Karpas-422 (cell line): Measurements from ENCODE around the gene HES6. TPM values are rescaled to one million over a fixed set of nuclear protein-coding genes. Genes with fewer than 3 reads are reported as not detected.

Source experiments
- DNase-seq: peaks from one replicate; pipeline ENCODE4 v3.0.0-alpha.2; 2015
- H2AFZ ChIP-seq: fragments of 200-600 bp; sonication (generic); 2 replicates; pipeline ENCODE4 v1.6.1; 2014; ENCODE audit warnings: antibody characterized with exemption, low read length, mixed read lengths
- H3K27ac ChIP-seq: fragments of 200-600 bp; sonication (generic); 2 replicates; pipeline ENCODE4 v1.5.1; 2014; ENCODE audit warnings: mild to moderate bottlenecking, low read length, moderate library complexity
- H3K27me3 ChIP-seq: fragments of 200-600 bp; sonication (generic); 2 replicates; pipeline ENCODE4 v1.6.1; 2014; ENCODE audit warnings: low read length, mixed read lengths
- H3K36me3 ChIP-seq: fragments of 200-600 bp; sonication (generic); 2 replicates; pipeline ENCODE4 v1.6.1; 2014; ENCODE audit warnings: low read length, mixed read lengths; ENCODE audit not compliant: insufficient read depth
- H3K4me1 ChIP-seq: fragments of 200-600 bp; sonication (generic); 2 replicates; pipeline ENCODE4 v1.6.1; 2014; ENCODE audit warnings: mild to moderate bottlenecking, low read length, mixed read lengths
- H3K4me2 ChIP-seq: fragments of 200-600 bp; sonication (generic); 2 replicates; pipeline ENCODE4 v1.6.1; 2014; ENCODE audit warnings: low read length, low read depth, mild to moderate bottlenecking; ENCODE audit not compliant: poor library complexity, severe bottlenecking
- H3K4me3 ChIP-seq: fragments of 200-600 bp; sonication (generic); 2 replicates; pipeline ENCODE4 v1.5.1; 2014; ENCODE audit warnings: mild to moderate bottlenecking, antibody characterized with exemption, low read length, mixed read lengths
- H3K79me2 ChIP-seq: fragments of 200-600 bp; sonication (generic); 2 replicates; pipeline ENCODE4 v1.6.1; 2014; ENCODE audit warnings: mild to moderate bottlenecking, low read length, mixed read lengths
- H3K9ac ChIP-seq: fragments of 200-600 bp; sonication (generic); 2 replicates; pipeline ENCODE4 v1.6.0; 2014; ENCODE audit warnings: low read length
- H3K9me2 ChIP-seq: fragments of 200-600 bp; sonication (generic), shearing (Covaris generic); replicated peaks from 2 replicates; pipeline ENCODE4 v1.6.0; 2014; ENCODE audit warnings: mild to moderate bottlenecking, low read length, moderate library complexity; ENCODE audit not compliant: insufficient read depth
- H3K9me3 ChIP-seq: fragments of 300-700, 200-600 bp; sonication (generic); 2 replicates; pipeline ENCODE4 v1.6.1; 2014; ENCODE audit warnings: low read length, mixed read lengths
- H4K20me1 ChIP-seq: fragments of 200-600 bp; sonication (generic); 2 replicates; pipeline ENCODE4 v1.6.1; 2014; ENCODE audit warnings: mild to moderate bottlenecking, antibody characterized with exemption, low read length, low read depth; ENCODE audit not compliant: insufficient read depth
- total RNA-seq: library from RNA; depleted of rRNA; stranded (reverse); fragments of >200 nt; shearing (Covaris generic); gene quantifications from 2 replicates; pipeline ENCODE4 v1.2.3, GENCODE V29; 2014; ENCODE audit warnings: low replicate concordance; rRNA removed

The HES6 gene
- total RNA-seq, 1 experiment from 2014 or later = 3.3 TPM

DNA sequence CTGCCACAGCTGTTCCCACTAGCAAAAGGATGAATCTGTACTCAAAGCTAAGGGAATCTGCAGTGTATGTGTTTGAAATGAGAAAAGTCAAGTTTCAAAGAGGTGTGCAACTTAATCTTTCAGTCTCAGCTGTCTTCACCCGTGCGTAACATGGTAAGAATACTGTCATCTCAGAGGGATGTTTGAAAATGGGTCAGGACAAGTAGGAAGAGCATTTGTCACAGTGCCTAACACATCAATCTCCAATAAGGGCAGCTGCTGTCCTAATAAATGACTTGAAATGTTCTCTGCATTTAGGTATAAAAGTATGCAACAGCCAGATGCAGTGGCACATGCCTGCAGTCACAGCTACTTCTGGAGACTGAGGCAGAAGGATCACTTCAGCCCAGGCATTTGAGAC lies 49.4 kb downstream of the HES6 start:
- H3K79me2 ChIP-seq = peaks cover 26% of the 10 kb centered on the region
- no peak overlapping the region for H3K4me3 ChIP-seq
- no peaks in the 10 kb centered on the region for H3K4me1 ChIP-seq
- no peak overlapping the region for H2AFZ ChIP-seq
- DNase-seq = no peak
- H3K9me3 ChIP-seq = no peaks in the 10 kb centered on the region
- no peak overlapping the region for H3K9ac ChIP-seq
- no peak overlapping the region for H3K4me2 ChIP-seq
- no peaks in the 10 kb centered on the region for H3K9me2 ChIP-seq
- no peak overlapping the region for H3K27ac ChIP-seq
- peaks cover 4% of the 10 kb centered on the region for H4K20me1 ChIP-seq
- peaks cover 48% of the 10 kb centered on the region for H3K36me3 ChIP-seq
- no peaks in the 10 kb centered on the region for H3K27me3 ChIP-seq

Other genes with a start within 250 kb of the HES6 start
- gene SCLY, start 179.0 kb downstream of the HES6 start, total RNA-seq = 20.5 and 48.0 TPM in 2 replicates
- gene ESPNL, start 139.7 kb downstream of the HES6 start, total RNA-seq = 1.0 TPM in 2 replicates
- not detected in 2 replicates for gene KLHL30, start 101.4 kb downstream of the HES6 start, total RNA-seq
- 2.8 and 4.1 TPM in 2 replicates for gene ERFE, start 81.1 kb downstream of the HES6 start, total RNA-seq
- 36.8 and 50.7 TPM in 2 replicates for gene ILKAP, start 36.3 kb downstream of the HES6 start, total RNA-seq
- gene PER2, start 48.6 kb upstream of the HES6 start, total RNA-seq = 19.0 and 23.3 TPM in 2 replicates
- 16.0 and 18.4 TPM in 2 replicates for gene TRAF3IP1, start 80.5 kb upstream of the HES6 start, total RNA-seq
- gene ASB1, start 186.9 kb upstream of the HES6 start, total RNA-seq = 25.1 and 37.0 TPM in 2 replicates